Neural progenitor cell (in vitro differentiated cells): Measurements from ENCODE around the gene NUDT21.

Experiments
- CTCF ChIP-seq: fragments of 200-600 bp; sonication (generic); IDR thresholded peaks from 2 replicates; pipeline ENCODE4 v1.5.1; 2017; ENCODE audit warnings: antibody characterized with exemption, mild to moderate bottlenecking
- EZH2phosphoT487 ChIP-seq: fragments of 200-600 bp; sonication (generic); IDR thresholded peaks from 2 replicates; pipeline ENCODE4 v1.6.1; 2017; ENCODE audit warnings: antibody characterized with exemption

- TF ChIP-seq CTCF = no peak
- TF ChIP-seq EZH2phosphoT487 = no peak
Observed at GRCh38 chr16:56460101-56460500, 9.0 kb upstream of the NUDT21 start.
